Measurements from ENCODE around the gene KIF5B.
A peak's percentile ranks its signal among the peaks of the same experiment; 100 is the strongest.

Gene KIF5B

GRCh38 chr10:32017044-32017443, 39.2 kb downstream of the KIF5B start:
- no peak for DNase-seq (ENCODE audit: low read depth)
- no peak overlapping the region for H3K4me3 ChIP-seq (ENCODE audit: low read depth, low read length)
- TF ChIP-seq MYC (IDR thresholded peaks at IDR 0.05; ENCODE audit: low read depth, low read length) (no peak), POLR2A (IDR thresholded peaks at IDR 0.05; ENCODE audit: extremely low read depth, insufficient read length) (no peak), MAX (IDR thresholded peaks at IDR 0.05; ENCODE audit: low read depth, low read length) (no peak), CTCF (IDR thresholded peaks at IDR 0.05; ENCODE audit: low read depth, low read length) (no peak)

- no peak overlapping the region for H3K4me3 ChIP-seq (ENCODE audit: low read depth, low read length)
- TF ChIP-seq CTCF (IDR thresholded peaks at IDR 0.05; ENCODE audit: low read depth, low read length), result no peak
- no peak for TF ChIP-seq POLR2A (IDR thresholded peaks at IDR 0.05; ENCODE audit: extremely low read depth, insufficient read length)
- no peak for TF ChIP-seq MAX (IDR thresholded peaks at IDR 0.05; ENCODE audit: low read depth, low read length)
- TF ChIP-seq MYC (IDR thresholded peaks at IDR 0.05; ENCODE audit: low read depth, low read length), result no peak
- no peak for DNase-seq (ENCODE audit: low read depth)
Observed at GRCh38 chr10:32015386-32015785, 40.8 kb downstream of the KIF5B start.

- no peak overlapping the region for H3K4me3 ChIP-seq (ENCODE audit: low read depth, low read length)
- TF ChIP-seq MAX (IDR thresholded peaks at IDR 0.05; ENCODE audit: low read depth, low read length) (no peak), CTCF (IDR thresholded peaks at IDR 0.05; ENCODE audit: low read depth, low read length) (no peak), MYC (IDR thresholded peaks at IDR 0.05; ENCODE audit: low read depth, low read length) (no peak), POLR2A (IDR thresholded peaks at IDR 0.05; ENCODE audit: extremely low read depth, insufficient read length) (no peak)
- no peak for DNase-seq (ENCODE audit: low read depth)
Observed at GRCh38 chr10:32007026-32007425, 49.2 kb downstream of the KIF5B start.

GRCh38 chr10:32005050-32005449, 51.2 kb downstream of the KIF5B start:
- H3K4me3 ChIP-seq (ENCODE audit: low read depth, low read length), result no peak overlapping the region
- peak; percentile 67 for DNase-seq (ENCODE audit: low read depth)
- TF ChIP-seq MAX (IDR thresholded peaks at IDR 0.05; ENCODE audit: low read depth, low read length) (peak; percentile 56; the same call in 1 of the 2 replicates), CTCF (IDR thresholded peaks at IDR 0.05; ENCODE audit: low read depth, low read length) (peak; percentile 54), MYC (IDR thresholded peaks at IDR 0.05; ENCODE audit: low read depth, low read length) (no peak)

DNA sequence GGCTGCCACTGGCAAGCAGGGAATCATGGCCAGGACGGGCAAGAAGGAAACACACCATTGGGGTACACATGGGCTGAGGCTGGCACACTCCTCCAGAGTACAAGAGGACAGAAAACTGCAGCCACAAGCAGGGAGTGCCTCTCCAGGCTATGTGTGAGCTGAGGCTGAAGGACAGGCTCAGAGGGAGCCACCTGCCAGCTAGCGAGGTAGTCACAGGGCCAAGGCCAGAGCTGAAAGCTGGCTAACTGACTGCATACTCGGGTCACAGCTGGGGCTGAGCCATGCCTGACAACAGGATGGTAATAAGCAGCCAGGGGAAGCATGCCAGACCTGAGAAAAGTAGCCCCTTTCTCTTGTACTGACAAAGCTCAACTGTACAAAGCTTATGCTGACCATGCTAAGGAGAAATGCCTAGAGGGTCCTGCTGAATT, 52.0 kb downstream of the KIF5B start:
- H3K4me3 ChIP-seq (ENCODE audit: low read depth, low read length), result no peak overlapping the region
- peak; percentile 2 for DNase-seq (ENCODE audit: low read depth)
- TF ChIP-seq CTCF (IDR thresholded peaks at IDR 0.05; ENCODE audit: low read depth, low read length), result no peak
- TF ChIP-seq MAX (IDR thresholded peaks at IDR 0.05; ENCODE audit: low read depth, low read length), result no peak
- TF ChIP-seq MYC (IDR thresholded peaks at IDR 0.05; ENCODE audit: low read depth, low read length), result no peak
- no peak for TF ChIP-seq POLR2A (IDR thresholded peaks at IDR 0.05; ENCODE audit: extremely low read depth, insufficient read length)

GRCh38 chr10:32002531-32002930, 53.7 kb downstream of the KIF5B start:
- no peak for TF ChIP-seq MAX (IDR thresholded peaks at IDR 0.05; ENCODE audit: low read depth, low read length)
- TF ChIP-seq MYC (IDR thresholded peaks at IDR 0.05; ENCODE audit: low read depth, low read length), result no peak
- no peak for TF ChIP-seq CTCF (IDR thresholded peaks at IDR 0.05; ENCODE audit: low read depth, low read length)
- no peak for TF ChIP-seq POLR2A (IDR thresholded peaks at IDR 0.05; ENCODE audit: extremely low read depth, insufficient read length)
- no peak overlapping the region for H3K4me3 ChIP-seq (ENCODE audit: low read depth, low read length)
- DNase-seq (ENCODE audit: low read depth), result no peak
